Measurements from ENCODE around the gene ELF2.
"Not testable (repeated sequence)": the region's sequence is repeated elsewhere in the genome, so short reads cannot be mapped to it uniquely, and the experiment has no call there.

The ELF2 gene

GRCh38 chr4:139060591-139060990, 116.4 kb downstream of the ELF2 start:
- FAIRE-seq, result no peak

- FAIRE-seq, result not testable (repeated sequence)
Observed at GRCh38 chr4:139059026-139059425, 118.0 kb downstream of the ELF2 start.

- no peak for FAIRE-seq
Observed at GRCh38 chr4:139054791-139055505, 122.1 kb downstream of the ELF2 start.

- FAIRE-seq, result no peak
Observed at GRCh38 chr4:139053909-139054308, 123.1 kb downstream of the ELF2 start.

GRCh38 chr4:139050446-139050845, 126.6 kb downstream of the ELF2 start:
- FAIRE-seq, result no peak

GRCh38 chr4:139048026-139048425, 129.0 kb downstream of the ELF2 start:
- no peak for FAIRE-seq

- FAIRE-seq, result no peak
Observed at GRCh38 chr4:139044291-139044690, 132.7 kb downstream of the ELF2 start.

GRCh38 chr4:139042981-139043460, 134.0 kb downstream of the ELF2 start:
- no peak for FAIRE-seq

- FAIRE-seq, result no peak
Observed at GRCh38 chr4:139038874-139039443, 138.1 kb downstream of the ELF2 start.

GRCh38 chr4:139036885-139037284, 140.1 kb downstream of the ELF2 start:
- no peak for FAIRE-seq

- no peak for FAIRE-seq
Observed at GRCh38 chr4:139035650-139036049, 141.4 kb downstream of the ELF2 start.

- peak; percentile 65 for FAIRE-seq
Observed at GRCh38 chr4:139030614-139031235, 146.3 kb downstream of the ELF2 start.

GRCh38 chr4:139029866-139030363, 147.1 kb downstream of the ELF2 start:
- FAIRE-seq, result not testable (repeated sequence)

- FAIRE-seq, result no peak
Observed at GRCh38 chr4:139028191-139028661, 148.8 kb downstream of the ELF2 start.

- FAIRE-seq, result no peak
Observed at GRCh38 chr4:139027776-139028175, 149.2 kb downstream of the ELF2 start.

- no peak for FAIRE-seq
Observed at GRCh38 chr4:139025841-139026240, 151.2 kb downstream of the ELF2 start.

GRCh38 chr4:139024686-139025085, 152.3 kb downstream of the ELF2 start:
- FAIRE-seq, result no peak

- FAIRE-seq, result no peak
Observed at GRCh38 chr4:139022835-139023234, 154.2 kb downstream of the ELF2 start.

GRCh38 chr4:139021071-139021470, 155.9 kb downstream of the ELF2 start:
- FAIRE-seq, result not testable (repeated sequence)

- FAIRE-seq, result no peak
Observed at GRCh38 chr4:139020384-139020783, 156.6 kb downstream of the ELF2 start.

GRCh38 chr4:139018971-139019758, 157.9 kb downstream of the ELF2 start:
- FAIRE-seq, result no peak

GRCh38 chr4:139018501-139018900, 158.5 kb downstream of the ELF2 start:
- no peak for FAIRE-seq

- FAIRE-seq, result no peak
Observed at GRCh38 chr4:139017861-139018260, 159.2 kb downstream of the ELF2 start.
